Aorta (tissue), 5 donors: Measurements from ENCODE around the gene GRK3. TPM values are rescaled to one million over a fixed set of nuclear protein-coding genes. Genes with fewer than 3 reads are reported as not detected.
"Not testable (repeated sequence)": the region's sequence is repeated elsewhere in the genome, so short reads cannot be mapped to it uniquely, and the experiment has no call there.

Experiments
- ATAC-seq: fragments of 200-7000 bp; cut with Tn5 transposase; one replicate; pipeline ENCODE4 v1.9.1; 2022; ENCODE audit warnings: moderate library complexity; ENCODE audit not compliant: low FRiP score
- DNase-seq, 2 donors: peaks; one replicate each; pipeline ENCODE4 v3.0.0-alpha.2; 2020
- H3K27ac ChIP-seq, 2 donors: one replicate each; pipeline ENCODE4 v1.5.1; 2013; ENCODE audit warnings: low read length in 2 of 2, mild to moderate bottlenecking in 2 of 2, moderate library complexity in 2 of 2, control low read depth in 1 of 2, inconsistent platforms in 1 of 2, low read depth in 1 of 2
- H3K27me3 ChIP-seq, 2 donors: one replicate each; pipeline ENCODE4 v1.6.1; 2013; ENCODE audit warnings: control low read depth in 1 of 2, low read length in 1 of 2, mild to moderate bottlenecking in 1 of 2, moderate library complexity in 1 of 2; ENCODE audit not compliant: insufficient read depth in 2 of 2, control insufficient read depth in 1 of 2
- H3K36me3 ChIP-seq, 2 donors: one replicate each; pipeline ENCODE4 v1.6.1; 2013; ENCODE audit warnings: control low read depth in 1 of 2, low read length in 1 of 2, mild to moderate bottlenecking in 1 of 2; ENCODE audit not compliant: insufficient read depth in 2 of 2, control insufficient read depth in 1 of 2
- H3K4me1 ChIP-seq, 2 donors: one replicate each; pipeline ENCODE4 v1.6.1; 2013; ENCODE audit warnings: low read length in 2 of 2, control low read depth in 1 of 2, mild to moderate bottlenecking in 1 of 2, moderate library complexity in 1 of 2; ENCODE audit not compliant: insufficient read depth in 2 of 2, control insufficient read depth in 1 of 2
- H3K4me3 ChIP-seq, 2 donors: one replicate each; pipeline ENCODE4 v1.5.1; 2013; ENCODE audit warnings: low read length in 2 of 2, control low read depth in 1 of 2, mild to moderate bottlenecking in 1 of 2
- H3K9me3 ChIP-seq: one replicate; pipeline ENCODE4 v1.6.1; 2013; ENCODE audit warnings: mild to moderate bottlenecking, low read length; ENCODE audit not compliant: control insufficient read depth
- WGBS, 2 donors: extraction: QIAGEN DNeasy Blood & Tissue Kit; methylation state at CpG; one replicate each; pipeline ENCODE4 v1.1.7; 2013; 5-methylcytosine and 5-hydroxymethylcytosine counted together
- intact Hi-C, 2 donors: fragments of 100-400 bp; cut with DNase I; formaldehyde crosslinking; loops; one replicate each; pipeline versions ENCODE4 v1.14.2 to v1.15.0; 2022
- polyA plus RNA-seq, 2 donors: library from polyadenylated mRNA; stranded (reverse); fragments of 200-250 nt; gene quantifications; one replicate each; pipeline ENCODE4 v1.2.3, GENCODE V29; 2013
- total RNA-seq, 2 donors: library from RNA; stranded (reverse); fragmentation: NEBNext Ultra II Directional; extraction: Animal tissue kit (Norgen Biotek cat#: 25700); gene quantifications; one replicate each; pipeline ENCODE4 v1.2.1, GENCODE V29; 2021
- donor health status: healthy with polysubstance abuse.
- donor health status: Bipolar disorder and iron deficiency.
- donor health status: DM: no; HTN: no; CAD: no.
- donor health status: DM: no; HTN: no; CAD: no.
- donor health status: DM: yes; HTN: yes; CAD: no.

The GRK3 gene
- total and polyA plus RNA-seq, 4 donors = 0.23 to 11.4 (median 6.1) TPM

GRCh38 chr22:25589664-25590063 lies 25.2 kb downstream of the GRK3 start:
- not testable (repeated sequence) for H3K36me3 ChIP-seq, ATAC-seq, H3K4me1 ChIP-seq, DNase-seq, H3K9me3 ChIP-seq, H3K27ac ChIP-seq, H3K4me3 ChIP-seq, H3K27me3 ChIP-seq
- 89% methylated on average over 4 of the region's 4 CpGs for WGBS, 2 donors
- intact Hi-C loops = loop anchor here in 1 of 2 donors (10.0 kb wide), 1 partner anchor 295 kb away; no protein-coding TSS in a partner anchor

GRCh38 chr22:25593323-25593722 lies 28.8 kb downstream of the GRK3 start:
- H3K4me1 ChIP-seq, H3K4me3 ChIP-seq, intact Hi-C loops, H3K27me3 ChIP-seq, H3K27ac ChIP-seq, ATAC-seq, H3K9me3 ChIP-seq, DNase-seq, H3K36me3 ChIP-seq: not testable (repeated sequence)
- WGBS, 2 donors = 95 to 98% methylated on average over 2 of the region's 2 CpGs

GRCh38 chr22:25598609-25599008 lies 34.1 kb downstream of the GRK3 start:
- ATAC-seq = no peak

GRCh38 chr22:25602445-25602844 lies 38.0 kb downstream of the GRK3 start:
- Histone ChIP-seq H3K9me3 (no peaks in the 10 kb centered on the region), H3K27ac (no peak overlapping the region), H3K4me3 (no peak overlapping the region), H3K36me3 (no peaks in the 10 kb centered on the region), H3K27me3 (no peaks in the 10 kb centered on the region), H3K4me1 (no peaks in the 10 kb centered on the region)
- intact Hi-C loops = no loop called here
- ATAC-seq (no peak), DNase-seq (no peak)
- 75 to 86% methylated on average over 2 of the region's 2 CpGs for WGBS, 2 donors

More at GRCh38 chr22:25598609-25599008, 34.1 kb downstream of the GRK3 start:
- H3K27me3 ChIP-seq = no peaks in the 10 kb centered on the region
- H3K4me3 ChIP-seq = no peak overlapping the region
- intact Hi-C loops = no loop called here
- no peaks in the 10 kb centered on the region for H3K36me3 ChIP-seq
- H3K27ac ChIP-seq = no peak overlapping the region
- 99 to 100% methylated on average over 1 of the region's 1 CpG for WGBS, 2 donors
- H3K9me3 ChIP-seq = no peaks in the 10 kb centered on the region
- no peaks in the 10 kb centered on the region for H3K4me1 ChIP-seq
- no peak for DNase-seq

GRCh38 chr22:25602916-25603315 lies 38.4 kb downstream of the GRK3 start:
- no peaks in the 10 kb centered on the region for H3K36me3 ChIP-seq
- WGBS, 2 donors = 92 to 94% methylated on average over 6 of the region's 6 CpGs
- intact Hi-C loops = no loop called here
- H3K27me3 ChIP-seq = no peaks in the 10 kb centered on the region
- no peak overlapping the region for H3K27ac ChIP-seq
- ATAC-seq = no peak
- no peak for DNase-seq
- no peak overlapping the region for H3K4me3 ChIP-seq
- H3K4me1 ChIP-seq = no peaks in the 10 kb centered on the region
- H3K9me3 ChIP-seq = no peaks in the 10 kb centered on the region

GRCh38 chr22:25605146-25605545 lies 40.7 kb downstream of the GRK3 start:
- 95 to 98% methylated on average over 3 of the region's 3 CpGs for WGBS, 2 donors
- H3K27ac ChIP-seq, ATAC-seq, H3K27me3 ChIP-seq, DNase-seq, H3K36me3 ChIP-seq, intact Hi-C loops, H3K4me3 ChIP-seq, H3K9me3 ChIP-seq, H3K4me1 ChIP-seq: not testable (repeated sequence)

- 90 to 92% methylated on average over 3 to 5 of the region's 5 CpGs for WGBS, 2 donors
- H3K4me3 ChIP-seq, H3K27me3 ChIP-seq, H3K4me1 ChIP-seq, DNase-seq, ATAC-seq, intact Hi-C loops, H3K36me3 ChIP-seq, H3K9me3 ChIP-seq, H3K27ac ChIP-seq: not testable (repeated sequence)
Measured at GRCh38 chr22:25605565-25605964, 41.1 kb downstream of the GRK3 start.

- ATAC-seq = not testable (repeated sequence)
Measured at GRCh38 chr22:25611284-25611683, 46.8 kb downstream of the GRK3 start.

GRCh38 chr22:25613131-25613530 lies 48.7 kb downstream of the GRK3 start:
- H3K27ac ChIP-seq, H3K36me3 ChIP-seq, intact Hi-C loops, DNase-seq, H3K27me3 ChIP-seq, H3K4me1 ChIP-seq, H3K4me3 ChIP-seq, H3K9me3 ChIP-seq, ATAC-seq: not testable (repeated sequence)
- no CpG with 5 or more reads among the region's 3 CpGs for WGBS, 2 donors

More at GRCh38 chr22:25611284-25611683, 46.8 kb downstream of the GRK3 start:
- H3K4me1 ChIP-seq, DNase-seq, intact Hi-C loops, H3K4me3 ChIP-seq, H3K36me3 ChIP-seq, H3K27ac ChIP-seq, H3K9me3 ChIP-seq, H3K27me3 ChIP-seq: not testable (repeated sequence)
- 97 to 100% methylated on average over 1 of the region's 1 CpG for WGBS, 2 donors
